ENCODE data around the gene TTC17. TPM values are rescaled to one million over a fixed set of nuclear protein-coding genes. Genes with fewer than 3 reads are reported as not detected.

Gene TTC17
- total RNA-seq, 1 donor from 2014 or later, result 94.9 TPM

- H3K27me3 Mint-ChIP-seq, result peaks cover 3% of the 10 kb centered on the region
- H3K27ac Mint-ChIP-seq, result peak overlapping the region; percentile 96
- H3K36me3 Mint-ChIP-seq, result no peaks in the 10 kb centered on the region
- peaks cover 36% of the 10 kb centered on the region for H3K4me1 Mint-ChIP-seq (ENCODE audit: unreplicated experiment)
- no peaks in the 10 kb centered on the region for H3K9me3 Mint-ChIP-seq
- H3K4me3 Mint-ChIP-seq, result peak overlapping the region; percentile 99
- DNase-seq (ENCODE audit: extremely low spot score, unreplicated experiment), result no peak
- TF ChIP-seq, protein P1, sequence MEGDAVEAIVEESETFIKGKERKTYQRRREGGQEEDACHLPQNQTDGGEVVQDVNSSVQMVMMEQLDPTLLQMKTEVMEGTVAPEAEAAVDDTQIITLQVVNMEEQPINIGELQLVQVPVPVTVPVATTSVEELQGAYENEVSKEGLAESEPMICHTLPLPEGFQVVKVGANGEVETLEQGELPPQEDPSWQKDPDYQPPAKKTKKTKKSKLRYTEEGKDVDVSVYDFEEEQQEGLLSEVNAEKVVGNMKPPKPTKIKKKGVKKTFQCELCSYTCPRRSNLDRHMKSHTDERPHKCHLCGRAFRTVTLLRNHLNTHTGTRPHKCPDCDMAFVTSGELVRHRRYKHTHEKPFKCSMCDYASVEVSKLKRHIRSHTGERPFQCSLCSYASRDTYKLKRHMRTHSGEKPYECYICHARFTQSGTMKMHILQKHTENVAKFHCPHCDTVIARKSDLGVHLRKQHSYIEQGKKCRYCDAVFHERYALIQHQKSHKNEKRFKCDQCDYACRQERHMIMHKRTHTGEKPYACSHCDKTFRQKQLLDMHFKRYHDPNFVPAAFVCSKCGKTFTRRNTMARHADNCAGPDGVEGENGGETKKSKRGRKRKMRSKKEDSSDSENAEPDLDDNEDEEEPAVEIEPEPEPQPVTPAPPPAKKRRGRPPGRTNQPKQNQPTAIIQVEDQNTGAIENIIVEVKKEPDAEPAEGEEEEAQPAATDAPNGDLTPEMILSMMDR (conservative IDR thresholded peaks at IDR 0.05), result no peak
Observed at GRCh38 chr11:43358279-43358800, 380 bp upstream of the TTC17 start.

DNA sequence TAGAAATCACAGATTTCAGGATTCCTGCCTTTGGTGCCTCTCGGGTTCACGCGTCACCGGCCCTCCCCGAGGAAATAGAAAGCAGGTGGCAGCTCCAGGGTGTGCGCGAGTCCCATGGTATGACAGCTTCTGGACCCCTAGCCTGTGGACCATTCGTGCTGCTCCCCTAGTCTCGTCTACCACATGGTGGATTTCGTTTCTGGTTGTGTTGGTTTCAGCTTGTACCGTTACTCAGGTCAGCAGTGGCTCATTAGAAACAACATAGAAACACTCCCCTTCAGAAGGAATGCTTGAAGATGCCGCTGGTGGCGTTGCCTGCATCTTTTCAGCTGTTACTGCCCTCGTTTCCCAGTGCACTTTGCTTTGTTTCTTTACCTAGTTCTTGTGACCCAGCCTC is 700 bp downstream of the TTC17 start:
- H3K27me3 Mint-ChIP-seq, result peaks cover 3% of the 10 kb centered on the region
- H3K4me3 Mint-ChIP-seq, result peak overlapping the region; percentile 99
- peaks cover 4% of the 10 kb centered on the region for H3K36me3 Mint-ChIP-seq
- DNase-seq (ENCODE audit: extremely low spot score, unreplicated experiment), result no peak
- H3K27ac Mint-ChIP-seq, result peak overlapping the region; percentile 96
- H3K9me3 Mint-ChIP-seq, result no peaks in the 10 kb centered on the region
- peaks cover 36% of the 10 kb centered on the region for H3K4me1 Mint-ChIP-seq (ENCODE audit: unreplicated experiment)
- TF ChIP-seq, protein P1 (conservative IDR thresholded peaks at IDR 0.05), result no peak

- peaks cover 5% of the 10 kb centered on the region for H3K36me3 Mint-ChIP-seq
- no peaks in the 10 kb centered on the region for H3K9me3 Mint-ChIP-seq
- TF ChIP-seq, protein P1 (conservative IDR thresholded peaks at IDR 0.05), result no peak
- peaks cover 3% of the 10 kb centered on the region for H3K27me3 Mint-ChIP-seq
- H3K27ac Mint-ChIP-seq, result peak overlapping the region; percentile 96
- peak overlapping the region; percentile 99 for H3K4me3 Mint-ChIP-seq
- H3K4me1 Mint-ChIP-seq (ENCODE audit: unreplicated experiment), result peaks cover 36% of the 10 kb centered on the region
- DNase-seq (ENCODE audit: extremely low spot score, unreplicated experiment), result no peak
Observed at GRCh38 chr11:43360361-43361032, 1.8 kb downstream of the TTC17 start.

DNA sequence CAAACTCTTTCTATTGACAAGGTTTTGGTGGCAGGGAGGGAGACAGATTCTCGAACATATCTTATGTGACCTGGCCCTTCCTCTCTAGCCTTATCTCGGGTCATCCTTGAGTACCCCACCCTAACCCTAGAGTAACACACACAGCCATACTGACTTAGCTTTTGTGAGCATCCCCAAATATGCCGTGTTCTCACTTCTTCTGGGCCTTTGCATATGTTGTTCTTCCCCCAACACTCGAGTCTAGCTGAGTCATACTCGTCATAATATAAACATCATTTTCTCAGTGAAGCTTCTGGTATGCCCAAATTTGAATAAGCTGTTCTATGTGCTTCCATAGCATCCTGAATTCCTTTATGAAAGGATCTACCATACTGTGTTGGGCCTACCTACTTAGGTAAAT is 8.0 kb downstream of the TTC17 start:
- H3K27ac Mint-ChIP-seq, result no peak overlapping the region
- H3K36me3 Mint-ChIP-seq, result peaks cover 16% of the 10 kb centered on the region
- H3K9me3 Mint-ChIP-seq, result no peaks in the 10 kb centered on the region
- peaks cover 14% of the 10 kb centered on the region for H3K4me1 Mint-ChIP-seq (ENCODE audit: unreplicated experiment)
- no peaks in the 10 kb centered on the region for H3K27me3 Mint-ChIP-seq
- TF ChIP-seq, protein P1 (conservative IDR thresholded peaks at IDR 0.05), result no peak
- H3K4me3 Mint-ChIP-seq, result no peak overlapping the region
- no peak for DNase-seq (ENCODE audit: extremely low spot score, unreplicated experiment)

DNA sequence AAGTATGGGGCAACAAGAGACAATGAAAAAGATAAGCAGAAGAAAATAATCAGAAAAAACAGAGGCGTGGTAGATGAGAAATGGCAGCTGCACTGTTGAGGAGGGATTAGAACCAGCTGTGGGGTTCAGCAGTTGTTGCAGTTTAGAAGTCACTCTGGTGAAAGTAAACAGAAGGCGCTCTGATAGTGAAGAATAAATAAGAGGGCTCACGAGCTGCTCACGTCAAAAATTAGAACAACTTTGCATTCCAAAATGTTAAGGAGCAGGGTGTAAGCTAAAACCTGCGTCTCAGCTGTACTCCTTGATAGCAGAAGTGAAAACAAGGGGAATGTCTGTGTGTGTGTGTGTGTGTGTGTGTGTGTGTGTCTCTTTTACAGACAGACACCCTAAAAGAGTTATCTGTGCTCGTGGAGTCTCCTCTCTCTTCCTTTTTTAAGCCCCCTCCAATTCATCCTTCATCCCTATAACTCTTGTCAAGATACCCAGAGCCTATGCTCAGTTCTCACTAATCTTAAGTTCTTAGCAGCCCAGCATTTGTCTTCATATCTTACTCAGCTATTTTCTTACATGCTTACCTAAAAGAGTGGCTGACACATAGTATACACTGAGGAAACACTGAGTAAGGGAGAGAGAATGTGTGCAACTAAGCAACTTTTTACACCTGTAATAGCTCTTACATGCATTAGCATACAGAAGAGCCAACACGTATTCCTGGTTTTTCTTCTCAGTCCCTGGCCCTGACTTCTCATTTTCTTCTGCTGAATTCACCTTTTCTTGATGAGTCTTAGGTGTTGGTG is 8.9 kb downstream of the TTC17 start:
- H3K27me3 Mint-ChIP-seq, result no peaks in the 10 kb centered on the region
- TF ChIP-seq, protein P1 (conservative IDR thresholded peaks at IDR 0.05), result no peak
- DNase-seq (ENCODE audit: extremely low spot score, unreplicated experiment), result no peak

More for the DNA sequence above, 8.9 kb downstream of the TTC17 start:
- H3K9me3 Mint-ChIP-seq, result no peaks in the 10 kb centered on the region
- peaks cover 14% of the 10 kb centered on the region for H3K4me1 Mint-ChIP-seq (ENCODE audit: unreplicated experiment)
- no peak overlapping the region for H3K4me3 Mint-ChIP-seq
- H3K27ac Mint-ChIP-seq, result peak overlapping the region; percentile 42
- H3K36me3 Mint-ChIP-seq, result peaks cover 16% of the 10 kb centered on the region
